ENCODE data around the gene B3GNT5.

DNA sequence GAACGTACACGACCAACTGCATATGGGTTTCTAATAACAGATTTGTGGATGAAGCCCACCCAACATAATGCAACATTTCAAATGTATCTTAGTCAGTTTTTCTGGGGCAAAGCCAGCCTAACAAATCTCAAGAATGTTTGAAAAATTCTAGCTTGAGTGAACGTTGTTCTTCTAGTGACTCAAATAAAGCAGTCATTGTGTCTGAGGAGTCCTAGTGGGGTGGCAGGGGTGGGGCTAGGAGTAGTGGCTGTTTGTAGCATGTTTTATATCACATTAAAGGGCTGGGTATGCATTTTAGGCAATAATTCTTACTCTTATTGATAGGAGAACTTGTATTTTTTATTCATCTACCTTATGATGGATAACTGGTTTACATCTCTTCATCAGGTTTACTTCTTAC lies 6.0 kb downstream of the B3GNT5 start:
- TF ChIP-seq CTCF (conservative IDR thresholded peaks at IDR 0.05; ENCODE audit: low read length) (no peak), EZH2phosphoT487 (IDR thresholded peaks at IDR 0.05; ENCODE audit: borderline replicate concordance) (no peak)
